ENCODE results near the gene S1PR1.
"Not testable (repeated sequence)": the region's sequence is repeated elsewhere in the genome, so short reads cannot be mapped to it uniquely, and the experiment has no call there.

DNA sequence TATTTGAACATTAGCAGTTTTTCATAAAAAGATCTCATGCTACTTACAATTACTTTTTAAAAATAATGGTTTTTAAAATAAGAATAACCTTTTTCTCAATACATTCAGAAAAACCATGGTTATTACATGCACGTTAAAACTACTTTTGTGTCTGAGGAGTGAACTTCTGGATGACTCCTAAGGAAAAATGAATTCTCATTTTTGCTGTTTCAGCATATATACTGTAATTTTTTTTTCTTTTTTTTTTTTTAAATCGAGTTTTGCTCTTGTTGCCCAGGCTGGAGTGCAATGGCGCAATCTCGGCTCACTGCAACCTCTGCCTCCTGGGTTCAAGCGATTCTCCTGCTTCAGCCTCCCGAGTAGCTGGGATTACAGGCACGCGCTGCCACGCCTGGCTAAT lies 29.5 kb upstream of the S1PR1 start:
- TF ChIP-seq, protein P1, sequence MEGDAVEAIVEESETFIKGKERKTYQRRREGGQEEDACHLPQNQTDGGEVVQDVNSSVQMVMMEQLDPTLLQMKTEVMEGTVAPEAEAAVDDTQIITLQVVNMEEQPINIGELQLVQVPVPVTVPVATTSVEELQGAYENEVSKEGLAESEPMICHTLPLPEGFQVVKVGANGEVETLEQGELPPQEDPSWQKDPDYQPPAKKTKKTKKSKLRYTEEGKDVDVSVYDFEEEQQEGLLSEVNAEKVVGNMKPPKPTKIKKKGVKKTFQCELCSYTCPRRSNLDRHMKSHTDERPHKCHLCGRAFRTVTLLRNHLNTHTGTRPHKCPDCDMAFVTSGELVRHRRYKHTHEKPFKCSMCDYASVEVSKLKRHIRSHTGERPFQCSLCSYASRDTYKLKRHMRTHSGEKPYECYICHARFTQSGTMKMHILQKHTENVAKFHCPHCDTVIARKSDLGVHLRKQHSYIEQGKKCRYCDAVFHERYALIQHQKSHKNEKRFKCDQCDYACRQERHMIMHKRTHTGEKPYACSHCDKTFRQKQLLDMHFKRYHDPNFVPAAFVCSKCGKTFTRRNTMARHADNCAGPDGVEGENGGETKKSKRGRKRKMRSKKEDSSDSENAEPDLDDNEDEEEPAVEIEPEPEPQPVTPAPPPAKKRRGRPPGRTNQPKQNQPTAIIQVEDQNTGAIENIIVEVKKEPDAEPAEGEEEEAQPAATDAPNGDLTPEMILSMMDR (IDR thresholded peaks at IDR 0.05; ENCODE audit: poor library complexity): not testable (repeated sequence)
- not testable (repeated sequence) for TF ChIP-seq EZH2 (IDR thresholded peaks at IDR 0.05; ENCODE audit: borderline replicate concordance)

Data from hepatocyte (in vitro differentiated cells).